OCI-LY3 (cell line): ENCODE measurements around the gene DGKB.

Experiments
- H2AFZ ChIP-seq: fragments of 200-600, 300-600 bp; shearing (Covaris generic); 2 replicates; pipeline ENCODE4 v1.6.0; 2014; ENCODE audit warnings: antibody characterized with exemption, low read depth, low read length
- H3K27ac ChIP-seq: fragments of 200-600, 300-600 bp; sonication (generic); 2 replicates; pipeline ENCODE4 v1.5.1; 2014; ENCODE audit warnings: mild to moderate bottlenecking, low read length, moderate library complexity, mixed read lengths
- H3K27me3 ChIP-seq: fragments of 200-600, 300-600 bp; sonication (generic); 2 replicates; pipeline ENCODE4 v1.6.1; 2014; ENCODE audit warnings: low read depth, low read length, mixed read lengths
- H3K36me3 ChIP-seq: fragments of 200-600, 300-600 bp; sonication (generic); replicated peaks from 2 replicates; pipeline ENCODE3; 2014; ENCODE audit warnings: low read depth, low read length, mixed read lengths
- H3K4me1 ChIP-seq: fragments of 300-600, 200-600 bp; sonication (generic); 2 replicates; pipeline ENCODE4 v1.6.1; 2014; ENCODE audit warnings: low read length, mixed read lengths
- H3K4me2 ChIP-seq: fragments of 200-600, 300-600 bp; sonication (generic); 2 replicates; pipeline ENCODE4 v1.6.1; 2014; ENCODE audit warnings: low read length, mixed read lengths
- H3K4me3 ChIP-seq: fragments of 300-600, 200-600 bp; sonication (generic); 2 replicates; pipeline ENCODE4 v1.5.1; 2014; ENCODE audit warnings: antibody characterized with exemption, mild to moderate bottlenecking, low read length, moderate library complexity
- H3K79me2 ChIP-seq: fragments of 300-600, 200-600 bp; shearing (Covaris generic); 2 replicates; pipeline ENCODE4 v1.6.1; 2014; ENCODE audit warnings: mild to moderate bottlenecking, low read length, mixed read lengths
- H3K9ac ChIP-seq: fragments of 300-600, 200-600 bp; shearing (Covaris generic); 2 replicates; pipeline ENCODE4 v1.6.0; 2014; ENCODE audit warnings: mild to moderate bottlenecking, low read length, moderate library complexity
- H3K9me3 ChIP-seq: fragments of 200-600, 300-600 bp; shearing (Covaris generic); 2 replicates; pipeline ENCODE4 v1.6.1; 2014; ENCODE audit warnings: low read length, mixed read lengths; ENCODE audit not compliant: insufficient read depth
- H4K20me1 ChIP-seq: fragments of 200-600, 300-600 bp; sonication (generic); 2 replicates; pipeline ENCODE4 v1.6.1; 2016; ENCODE audit warnings: low read length, mixed read lengths; ENCODE audit not compliant: insufficient read depth
- CTCF ChIP-seq: fragments of 200-600, 300-600 bp; sonication (generic); IDR thresholded peaks from 2 replicates; pipeline ENCODE4 v1.5.1; 2014; ENCODE audit warnings: antibody characterized with exemption, low read length, low read depth
- EZH2phosphoT487 ChIP-seq: fragments of 200-600 bp; shearing (Covaris generic); IDR thresholded peaks from 2 replicates; pipeline ENCODE4 v1.6.1; 2018; ENCODE audit warnings: antibody characterized with exemption, mixed run types, low read depth

DGKB gene

GRCh38 chr7:14552060-14552459, 350.5 kb downstream of the DGKB start:
- Histone ChIP-seq H4K20me1 (no peaks in the 10 kb centered on the region), H3K27me3 (no peaks in the 10 kb centered on the region), H3K9me3 (no peaks in the 10 kb centered on the region), H3K79me2 (no peaks in the 10 kb centered on the region), H3K27ac (no peak overlapping the region), H3K4me1 (no peaks in the 10 kb centered on the region), H2AFZ (no peak overlapping the region), H3K4me3 (no peak overlapping the region), H3K9ac (no peak overlapping the region), H3K36me3 (no peaks in the 10 kb centered on the region), H3K4me2 (no peak overlapping the region)
- TF ChIP-seq CTCF (no peak), EZH2phosphoT487 (no peak)

- H4K20me1 ChIP-seq: no peaks in the 10 kb centered on the region
- H3K9ac ChIP-seq: no peak overlapping the region
- no peak overlapping the region for H3K4me3 ChIP-seq
- H3K9me3 ChIP-seq: no peaks in the 10 kb centered on the region
- H2AFZ ChIP-seq: no peak overlapping the region
- H3K4me2 ChIP-seq: no peak overlapping the region
- TF ChIP-seq EZH2phosphoT487: no peak
- TF ChIP-seq CTCF: no peak
- H3K4me1 ChIP-seq: no peaks in the 10 kb centered on the region
- H3K36me3 ChIP-seq: no peaks in the 10 kb centered on the region
- no peaks in the 10 kb centered on the region for H3K27me3 ChIP-seq
- no peak overlapping the region for H3K27ac ChIP-seq
- H3K79me2 ChIP-seq: no peaks in the 10 kb centered on the region
Observed at GRCh38 chr7:14551310-14551709, 351.2 kb downstream of the DGKB start.

GRCh38 chr7:14542624-14543023, 359.9 kb downstream of the DGKB start:
- no peak overlapping the region for H2AFZ ChIP-seq
- H3K9ac ChIP-seq: no peak overlapping the region
- no peak overlapping the region for H3K4me3 ChIP-seq
- no peak overlapping the region for H3K27ac ChIP-seq
- H3K4me1 ChIP-seq: no peaks in the 10 kb centered on the region
- H3K4me2 ChIP-seq: no peak overlapping the region
- TF ChIP-seq EZH2phosphoT487: no peak
- no peak for TF ChIP-seq CTCF
- H3K9me3 ChIP-seq: no peaks in the 10 kb centered on the region
- H4K20me1 ChIP-seq: no peaks in the 10 kb centered on the region
- no peaks in the 10 kb centered on the region for H3K36me3 ChIP-seq
- H3K79me2 ChIP-seq: no peaks in the 10 kb centered on the region
- no peaks in the 10 kb centered on the region for H3K27me3 ChIP-seq

GRCh38 chr7:14521183-14521582, 381.4 kb downstream of the DGKB start:
- Histone ChIP-seq H3K4me1 (no peaks in the 10 kb centered on the region), H2AFZ (no peak overlapping the region), H3K27ac (no peak overlapping the region), H3K27me3 (no peaks in the 10 kb centered on the region), H3K4me3 (no peak overlapping the region), H4K20me1 (no peaks in the 10 kb centered on the region), H3K9me3 (no peaks in the 10 kb centered on the region), H3K79me2 (no peaks in the 10 kb centered on the region), H3K36me3 (no peaks in the 10 kb centered on the region), H3K9ac (no peak overlapping the region), H3K4me2 (no peak overlapping the region)
- no peak for TF ChIP-seq CTCF
- TF ChIP-seq EZH2phosphoT487: no peak
